B cell (primary cell): ENCODE data around the gene PER1. TPM values are rescaled to one million over a fixed set of nuclear protein-coding genes. Genes with fewer than 3 reads are reported as not detected.
"Not testable (repeated sequence)": the region's sequence is repeated elsewhere in the genome, so short reads cannot be mapped to it uniquely, and the experiment has no call there.

Source experiments
- ATAC-seq: fragments of 200-7000 bp; cut with Tn5 transposase; one replicate; pipeline ENCODE4 v1.10.0; 2021; ENCODE audit warnings: low read depth, mild to moderate bottlenecking, moderate number of reproducible peaks, moderate library complexity
- CTCF ChIA-PET: fragments of 350-600 bp; sonication (Branson Sonifier 250); formaldehyde crosslinking; loops from one replicate; lab custom pipeline; 2021; ENCODE audit warnings: antibody characterized with exemption, inconsistent platforms; lab: Charles Lee
- POLR2A ChIA-PET: fragments of 350-600 bp; sonication (Branson Sonifier 250); formaldehyde crosslinking; loops from one replicate; lab custom pipeline; 2021; ENCODE audit warnings: antibody characterized with exemption; lab: Charles Lee
- DNase-seq: peaks from one replicate; pipeline ENCODE4 v3.0.0; 2013
- H2AFZ ChIP-seq: 2 replicates; pipeline ENCODE4 v1.6.1; 2012; ENCODE audit warnings: mild to moderate bottlenecking, low read depth, low read length; ENCODE audit not compliant: insufficient read depth, poor library complexity, severe bottlenecking
- H3K27ac ChIP-seq, 2 donors: 1 replicate in 1 of 2; 2 replicates in 1 of 2; pipeline ENCODE4 v1.5.1; 2012 to 2013; ENCODE audit warnings: low read length in 2 of 2, mild to moderate bottlenecking in 2 of 2, moderate library complexity in 1 of 2
- H3K27me3 ChIP-seq, 4 experiments: fragments of 200-600 bp in 1 of 4; sonication (generic) in 1 of 4; replicated peaks in 1 of 4; 1 replicate in 2 of 4; 2 replicates in 2 of 4; pipeline versions ENCODE4 v1.6.1 to v1.7.0; 2013 to 2016; ENCODE audit warnings: low read length in 3 of 4, mild to moderate bottlenecking in 2 of 4, mixed read lengths in 1 of 4, moderate library complexity in 1 of 4; ENCODE audit not compliant: insufficient read depth in 4 of 4, control insufficient read depth in 3 of 4; ENCODE audit errors: control extremely low read depth in 1 of 4
- H3K36me3 ChIP-seq, 2 experiments: replicated peaks in 1 of 2; 1 replicate in 1 of 2; 2 replicates in 1 of 2; pipeline versions ENCODE4 v1.6.1 to v1.7.1; 2013; ENCODE audit warnings: low read length in 1 of 2; ENCODE audit not compliant: insufficient read depth in 2 of 2, control insufficient read depth in 1 of 2; ENCODE audit errors: control extremely low read depth in 1 of 2, extremely low read depth in 1 of 2
- H3K4me1 ChIP-seq, 2 donors: fragments of 200-600 bp in 1 of 2; sonication (generic) in 1 of 2; 1 replicate in 1 of 2; 2 replicates in 1 of 2; pipeline versions ENCODE4 v1.5.1 to v1.6.1; 2013 to 2017; ENCODE audit warnings: low read length in 2 of 2; ENCODE audit not compliant: control insufficient read depth in 2 of 2, insufficient read depth in 2 of 2
- H3K4me2 ChIP-seq: replicated peaks from 2 replicates; pipeline ENCODE3; 2012; ENCODE audit warnings: mild to moderate bottlenecking, low read depth, low read length; ENCODE audit not compliant: poor library complexity, severe bottlenecking
- H3K4me3 ChIP-seq, 5 experiments: fragments of 200-600 bp in 1 of 5; sonication (generic) in 1 of 5; 1 replicate in 3 of 5; 2 replicates in 2 of 5; pipeline versions ENCODE4 v1.5.1 to v1.7.0; 2011 to 2016; ENCODE audit warnings: low read length in 4 of 5, mild to moderate bottlenecking in 4 of 5, low read depth in 2 of 5, control low read depth in 1 of 5, moderate library complexity in 1 of 5; ENCODE audit not compliant: insufficient read depth in 1 of 5; ENCODE audit errors: control extremely low read depth in 1 of 5, extremely low read depth in 1 of 5
- H3K79me2 ChIP-seq: fragments of 200-600 bp; sonication (generic); one replicate; pipeline ENCODE4 v1.6.0; 2016; ENCODE audit warnings: low read length; ENCODE audit not compliant: control insufficient read depth, insufficient read depth
- H3K9ac ChIP-seq: fragments of 200-600 bp; sonication (generic); 2 replicates; pipeline ENCODE4 v1.6.1; 2017; ENCODE audit warnings: mild to moderate bottlenecking, low read length, moderate library complexity
- H3K9me3 ChIP-seq, 3 donors: one replicate each; pipeline versions ENCODE4 v1.6.1 to v1.7.1; 2013; ENCODE audit warnings: low read length in 2 of 3; ENCODE audit not compliant: control insufficient read depth in 2 of 3, insufficient read depth in 1 of 3; ENCODE audit errors: control extremely low read depth in 1 of 3
- H4K20me1 ChIP-seq: 2 replicates; pipeline ENCODE4 v1.6.0; 2012; ENCODE audit warnings: mild to moderate bottlenecking, low read length; ENCODE audit not compliant: insufficient read depth, control insufficient read depth, poor library complexity, severe bottlenecking
- H3K27ac Mint-ChIP-seq: one replicate; pipeline ENCODE4 v1.8.0; 2021; ENCODE audit warnings: mixed read lengths
- H3K27me3 Mint-ChIP-seq: one replicate; pipeline ENCODE4 v1.8.0; 2021; ENCODE audit warnings: mixed read lengths
- H3K4me1 Mint-ChIP-seq: one replicate; pipeline ENCODE4 v1.8.0; 2021; ENCODE audit warnings: mixed read lengths
- H3K4me3 Mint-ChIP-seq: one replicate; pipeline ENCODE4 v1.8.0; 2021; ENCODE audit warnings: mixed read lengths
- H3K9me3 Mint-ChIP-seq: one replicate; pipeline ENCODE4 v1.8.0; 2022; ENCODE audit warnings: mixed read lengths; ENCODE audit not compliant: insufficient read depth
- EZH2 ChIP-seq: IDR thresholded peaks from 2 replicates; pipeline ENCODE4 v1.6.1; 2012; ENCODE audit warnings: borderline replicate concordance, low read depth, mild to moderate bottlenecking, moderate library complexity, low read length; ENCODE audit not compliant: insufficient read depth, poor library complexity, severe bottlenecking
- WGBS: methylation state at CpG from one replicate; pipeline ENCODE4 v1.1.5; 2013; ENCODE audit warnings: missing lambda C conversion rate; ENCODE audit not compliant: insufficient coverage; 5-methylcytosine and 5-hydroxymethylcytosine counted together
- intact Hi-C: fragments of 100-400 bp; cut with micrococcal nuclease; formaldehyde crosslinking; loops from one replicate; pipeline ENCODE4 v1.10.0; 2022
- polyA plus RNA-seq: library from polyadenylated mRNA; depleted of rRNA; stranded (reverse); fragments of >200 nt; gene quantifications from 2 replicates; pipeline ENCODE4 v1.2.3, GENCODE V29; 2012
- total RNA-seq, 2 donors: library from RNA; stranded (reverse); fragments of 120-200 nt in 1 of 2; gene quantifications; 1 replicate in 1 of 2; 2 replicates in 1 of 2; pipeline versions ENCODE4 v1.2.3 to v1.2.4, GENCODE V29; 2013 to 2022
- TF ChIP-seq, protein P1 (sequence below): fragments of 200-600 bp; IDR thresholded peaks from one replicate; pipeline ENCODE4 v1.8.0; 2022; ENCODE audit warnings: antibody characterized with exemption, mild to moderate bottlenecking

Gene PER1
- total and polyA plus RNA-seq, 2 donors (not counting 1 experiment from before 2014, with no cell fraction given), result 120 to 176 TPM

DNA sequence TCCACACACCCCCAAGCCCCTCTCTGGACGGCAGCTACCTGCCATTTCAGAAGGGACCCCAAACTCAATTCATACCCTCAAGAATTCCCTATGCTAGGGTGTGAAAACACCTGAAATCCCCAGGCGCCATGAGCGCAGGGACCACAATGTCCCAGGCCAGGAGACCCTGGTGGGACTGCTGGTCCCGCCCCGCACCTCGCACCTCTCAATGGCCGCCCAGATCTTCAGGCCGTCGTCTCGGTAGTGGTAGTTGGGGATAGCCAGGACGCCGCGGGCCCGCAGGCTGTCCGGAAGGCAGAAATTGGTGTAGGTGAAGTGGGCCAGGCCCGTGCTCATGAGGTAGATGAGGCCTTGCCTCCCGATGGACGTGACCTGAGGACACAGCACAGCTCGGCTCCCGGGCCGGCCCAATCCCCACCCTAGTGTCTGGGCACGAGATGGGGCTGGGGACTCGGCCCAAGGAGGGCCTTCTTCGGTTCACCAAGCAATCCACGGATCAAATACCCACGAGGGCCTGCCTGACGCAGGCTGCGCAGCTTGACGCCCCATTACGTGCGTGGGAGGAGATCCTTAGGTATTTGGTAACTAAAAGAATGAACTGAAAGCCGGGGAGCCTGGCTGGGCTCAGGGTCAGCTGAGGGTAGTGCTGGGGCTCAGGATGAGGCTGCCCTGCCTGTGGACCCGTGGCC, 43.1 kb downstream of the PER1 start:
- intact Hi-C loops, result no loop called here

GRCh38 chr17:8106980-8107379, 45.2 kb downstream of the PER1 start:
- DNase-seq, result not testable (repeated sequence)

More for the DNA sequence above, 43.1 kb downstream of the PER1 start:
- no peak for TF ChIP-seq EZH2
- TF ChIP-seq, protein P1, sequence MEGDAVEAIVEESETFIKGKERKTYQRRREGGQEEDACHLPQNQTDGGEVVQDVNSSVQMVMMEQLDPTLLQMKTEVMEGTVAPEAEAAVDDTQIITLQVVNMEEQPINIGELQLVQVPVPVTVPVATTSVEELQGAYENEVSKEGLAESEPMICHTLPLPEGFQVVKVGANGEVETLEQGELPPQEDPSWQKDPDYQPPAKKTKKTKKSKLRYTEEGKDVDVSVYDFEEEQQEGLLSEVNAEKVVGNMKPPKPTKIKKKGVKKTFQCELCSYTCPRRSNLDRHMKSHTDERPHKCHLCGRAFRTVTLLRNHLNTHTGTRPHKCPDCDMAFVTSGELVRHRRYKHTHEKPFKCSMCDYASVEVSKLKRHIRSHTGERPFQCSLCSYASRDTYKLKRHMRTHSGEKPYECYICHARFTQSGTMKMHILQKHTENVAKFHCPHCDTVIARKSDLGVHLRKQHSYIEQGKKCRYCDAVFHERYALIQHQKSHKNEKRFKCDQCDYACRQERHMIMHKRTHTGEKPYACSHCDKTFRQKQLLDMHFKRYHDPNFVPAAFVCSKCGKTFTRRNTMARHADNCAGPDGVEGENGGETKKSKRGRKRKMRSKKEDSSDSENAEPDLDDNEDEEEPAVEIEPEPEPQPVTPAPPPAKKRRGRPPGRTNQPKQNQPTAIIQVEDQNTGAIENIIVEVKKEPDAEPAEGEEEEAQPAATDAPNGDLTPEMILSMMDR, result no peak
- Mint-ChIP-seq H3K4me3 (peak overlapping the region; percentile 19), H3K27ac (no peak overlapping the region), H3K9me3 (no peaks in the 10 kb centered on the region), H3K27me3 (peaks cover 29% of the 10 kb centered on the region), H3K4me1 (peaks cover 10% of the 10 kb centered on the region)
- Histone ChIP-seq H3K36me3 (no peaks in the 10 kb centered on the region), H3K27me3 (peaks cover 0 to 44% (median 26%) of the 10 kb centered on the region in 4 experiments), H3K27ac (no peak overlapping the region), H4K20me1 (no peaks in the 10 kb centered on the region), H3K4me2 (no peak overlapping the region), H3K79me2 (no peaks in the 10 kb centered on the region), H3K4me3 (no peak overlapping the region), H3K4me1 (peaks cover 10 to 11% of the 10 kb centered on the region in 2 donors), H3K9me3 (peaks cover 0 to 5% (median 0%) of the 10 kb centered on the region in 3 donors), H2AFZ (no peak overlapping the region), H3K9ac (no peak overlapping the region)
- CTCF ChIA-PET, result interaction anchor here (0.9 to 20.5 kb wide), 11 partner anchors 8 to 52 kb away, joined by 3 to 360 read pairs (median 15); no protein-coding TSS in a partner anchor
- POLR2A ChIA-PET, result interaction anchor here (1.0 kb wide), 1 partner anchor 35 kb away, joined by 3 read pairs; no protein-coding TSS in a partner anchor
- ATAC-seq (no peak), DNase-seq (no peak)
- 95% methylated on average over 32 of the region's 33 CpGs for WGBS

More at GRCh38 chr17:8106980-8107379, 45.2 kb downstream of the PER1 start:
- ATAC-seq, intact Hi-C loops, H3K79me2 ChIP-seq, H3K9me3 ChIP-seq, H3K4me3 ChIP-seq, H3K36me3 ChIP-seq, H3K4me2 ChIP-seq, H2AFZ ChIP-seq, H3K9me3 Mint-ChIP-seq, H3K4me1 Mint-ChIP-seq, H3K4me3 Mint-ChIP-seq, H3K27ac ChIP-seq, H4K20me1 ChIP-seq, POLR2A ChIA-PET, H3K9ac ChIP-seq, H3K27ac Mint-ChIP-seq: not testable (repeated sequence)
- CTCF ChIA-PET, result interaction anchor here (0.8 to 20.5 kb wide), 5 partner anchors 14 to 47 kb away, joined by 3 to 360 read pairs (median 3); no protein-coding TSS in a partner anchor
- Histone ChIP-seq H3K27me3 (peaks cover 0 to 27% (median 13%) of the 10 kb centered on the region in 4 experiments), H3K4me1 (peaks cover 10 to 11% of the 10 kb centered on the region in 2 donors)
- peaks cover 14% of the 10 kb centered on the region for H3K27me3 Mint-ChIP-seq
- 100% methylated on average over 2 of the region's 4 CpGs for WGBS
